ENCODE data around the gene FMNL2. TPM values are rescaled to one million over a fixed set of nuclear protein-coding genes. Genes with fewer than 3 reads are reported as not detected.

Gene FMNL2
- total RNA-seq, 2 experiments from 2014 or later = 0.57 to 0.93 TPM

DNA sequence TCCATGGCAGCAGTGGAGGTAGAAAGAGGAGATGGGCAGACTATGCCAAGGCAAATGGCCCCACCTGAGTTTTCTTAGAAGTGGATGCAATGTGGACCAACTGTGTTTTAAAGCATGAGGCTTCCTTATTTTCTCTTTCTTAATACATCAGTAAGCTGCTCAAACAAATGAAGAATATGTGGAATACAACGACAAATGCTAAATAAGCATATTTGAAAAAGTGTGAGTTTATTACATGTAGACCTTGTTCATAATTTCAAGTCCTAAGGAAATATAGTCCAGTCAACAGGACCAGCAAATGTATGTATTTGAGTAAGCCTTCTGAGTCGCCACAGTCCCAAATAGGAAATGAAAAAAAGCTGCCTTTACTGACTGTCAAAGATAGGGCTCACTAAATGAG lies 204.4 kb downstream of the FMNL2 start:
- ChIA-PET CTCF (no interaction called here), POLR2A (no interaction called here)

DNA sequence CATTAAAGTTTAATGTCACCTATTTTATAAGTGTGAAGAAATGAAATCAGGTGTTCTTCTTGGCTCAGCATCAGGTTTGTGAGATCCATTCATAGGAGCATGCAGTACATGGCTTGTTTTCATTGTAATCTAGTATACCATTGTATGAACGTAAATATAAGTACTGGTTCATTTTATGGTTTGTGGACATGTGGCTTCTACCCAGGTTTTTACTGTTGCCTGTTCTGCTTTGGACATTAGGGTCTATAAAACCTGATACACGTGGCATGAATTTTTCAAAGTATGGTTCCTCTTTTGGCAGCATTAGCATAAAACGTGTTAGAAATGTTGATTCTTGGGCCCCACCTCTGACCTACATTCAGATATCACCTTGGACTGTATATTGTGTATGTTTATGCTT lies 206.7 kb downstream of the FMNL2 start:
- CTCF ChIA-PET = no interaction called here
- POLR2A ChIA-PET = no interaction called here

DNA sequence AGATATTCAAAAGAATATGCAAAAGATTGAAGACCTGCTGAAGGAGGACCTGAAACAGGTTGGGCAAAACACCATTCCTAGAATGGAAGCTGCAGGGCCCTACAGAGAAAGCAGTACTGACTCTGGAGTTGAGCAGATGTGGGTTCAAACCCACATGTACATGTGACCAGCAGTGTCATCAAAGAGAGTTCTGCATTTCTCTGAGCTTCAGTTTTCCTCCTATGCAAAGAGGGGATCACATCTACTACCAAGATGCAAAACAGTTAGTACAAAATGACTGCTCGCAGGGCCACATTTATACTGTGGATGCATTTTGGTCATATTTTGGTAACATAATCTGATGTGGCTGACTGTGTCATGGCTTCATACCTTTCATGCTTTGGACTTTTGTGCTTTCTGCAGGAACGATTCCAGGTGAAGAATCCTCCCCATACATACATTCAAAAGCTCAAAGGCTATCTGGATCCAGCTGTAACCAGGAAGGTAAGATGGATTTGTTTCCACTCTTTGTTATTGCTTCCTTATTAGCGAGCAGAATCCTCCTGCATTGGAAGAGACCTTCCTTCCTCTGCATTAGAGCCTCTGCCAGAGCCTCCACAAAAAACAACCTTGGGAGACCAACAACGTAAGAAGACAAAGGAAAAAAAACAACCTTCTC lies 207.5 kb downstream of the FMNL2 start:
- ChIA-PET POLR2A (no interaction called here), CTCF (no interaction called here)

DNA sequence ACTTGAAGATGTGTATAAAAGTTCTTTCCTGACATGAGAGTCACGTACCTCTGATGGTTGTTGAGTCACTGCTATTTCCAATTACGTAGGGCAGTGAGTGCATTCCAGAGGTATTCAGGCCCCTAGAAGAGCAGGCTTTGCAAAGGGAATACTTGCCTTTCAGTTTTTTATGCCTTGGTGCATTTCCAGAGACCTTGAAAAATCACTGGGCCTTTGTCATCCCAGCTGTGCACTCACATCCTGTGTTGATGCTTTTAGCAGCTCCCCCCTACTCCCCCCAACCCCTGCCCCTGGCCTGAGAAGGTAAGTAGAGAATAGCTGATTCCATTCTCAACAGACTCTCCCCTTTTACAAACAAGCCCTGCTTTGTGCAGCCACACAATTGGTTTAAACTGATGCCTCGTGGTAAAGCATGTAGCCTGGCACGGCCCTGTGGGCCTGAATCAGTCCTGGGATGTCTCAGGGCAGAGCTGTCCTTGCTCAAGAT lies 208.1 kb downstream of the FMNL2 start:
- ChIA-PET CTCF (no interaction called here), POLR2A (no interaction called here)

DNA sequence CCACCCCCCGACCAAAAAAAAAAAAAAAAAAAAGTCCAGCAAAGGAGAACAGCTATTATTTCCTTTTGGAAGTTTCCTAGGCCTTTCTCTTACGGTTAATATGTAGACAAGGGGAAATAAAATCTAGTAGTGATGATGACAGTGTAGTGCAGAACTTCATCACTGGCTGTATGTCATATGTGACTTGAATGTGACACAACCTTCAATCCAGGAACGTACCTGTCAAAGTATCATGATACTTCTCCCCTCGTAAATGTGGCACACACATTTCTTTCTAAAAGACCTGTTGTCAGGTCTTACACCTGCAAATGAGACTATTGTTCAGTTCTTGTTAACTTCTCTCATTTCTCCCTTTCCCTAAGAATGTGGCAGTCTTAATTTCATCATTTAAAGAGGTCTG lies 208.7 kb downstream of the FMNL2 start:
- POLR2A ChIA-PET = no interaction called here
- CTCF ChIA-PET = no interaction called here

DNA sequence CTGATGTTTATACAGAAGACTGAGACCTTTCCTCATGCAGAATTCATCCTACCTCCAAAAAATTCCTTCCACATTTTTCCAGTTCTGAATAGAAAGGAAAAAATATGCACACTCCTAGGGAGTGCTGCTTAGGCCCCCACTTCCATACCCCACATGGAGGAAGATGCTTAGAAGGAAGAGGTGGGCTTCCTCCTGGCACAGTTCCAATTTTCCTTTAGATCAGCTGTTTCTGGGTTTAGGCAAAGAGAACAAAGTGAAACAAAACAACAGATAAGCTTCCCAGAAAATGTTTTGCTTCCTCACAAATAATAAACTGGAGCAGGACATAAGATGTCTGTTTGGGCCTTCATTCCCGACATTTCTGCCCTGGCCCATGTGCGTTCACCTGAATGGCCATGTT lies 209.7 kb downstream of the FMNL2 start:
- ChIA-PET CTCF (no interaction called here), POLR2A (no interaction called here)

DNA sequence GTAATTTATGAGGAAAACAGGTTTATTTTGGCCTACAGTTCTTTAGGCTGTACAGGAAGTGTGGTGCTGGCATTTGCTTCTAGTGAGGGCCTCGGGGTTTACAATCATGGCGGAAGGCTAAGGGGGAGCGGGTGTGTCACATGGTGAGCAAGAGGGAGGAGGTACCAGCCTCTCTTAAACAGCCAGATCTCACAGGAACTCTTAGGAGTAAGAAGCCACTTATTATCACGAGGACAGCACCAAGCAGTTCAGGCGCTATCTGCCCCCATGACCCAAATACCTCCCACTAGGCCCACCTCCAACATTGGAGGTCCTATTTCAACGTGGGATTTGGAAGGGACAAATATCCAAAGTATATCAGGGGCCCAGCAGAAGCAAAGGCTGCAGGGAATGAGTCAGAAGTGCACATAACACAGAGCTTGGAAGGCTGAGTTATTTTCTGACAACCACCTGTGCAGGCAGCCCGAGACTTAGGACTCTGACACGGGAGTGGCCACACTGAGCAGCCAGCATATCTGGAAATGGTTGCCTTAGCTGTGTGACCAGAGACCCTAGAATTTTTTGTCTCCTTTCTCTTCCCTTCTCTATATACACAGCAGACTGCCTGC lies 211.4 kb downstream of the FMNL2 start:
- ChIA-PET POLR2A (no interaction called here), CTCF (no interaction called here)

DNA sequence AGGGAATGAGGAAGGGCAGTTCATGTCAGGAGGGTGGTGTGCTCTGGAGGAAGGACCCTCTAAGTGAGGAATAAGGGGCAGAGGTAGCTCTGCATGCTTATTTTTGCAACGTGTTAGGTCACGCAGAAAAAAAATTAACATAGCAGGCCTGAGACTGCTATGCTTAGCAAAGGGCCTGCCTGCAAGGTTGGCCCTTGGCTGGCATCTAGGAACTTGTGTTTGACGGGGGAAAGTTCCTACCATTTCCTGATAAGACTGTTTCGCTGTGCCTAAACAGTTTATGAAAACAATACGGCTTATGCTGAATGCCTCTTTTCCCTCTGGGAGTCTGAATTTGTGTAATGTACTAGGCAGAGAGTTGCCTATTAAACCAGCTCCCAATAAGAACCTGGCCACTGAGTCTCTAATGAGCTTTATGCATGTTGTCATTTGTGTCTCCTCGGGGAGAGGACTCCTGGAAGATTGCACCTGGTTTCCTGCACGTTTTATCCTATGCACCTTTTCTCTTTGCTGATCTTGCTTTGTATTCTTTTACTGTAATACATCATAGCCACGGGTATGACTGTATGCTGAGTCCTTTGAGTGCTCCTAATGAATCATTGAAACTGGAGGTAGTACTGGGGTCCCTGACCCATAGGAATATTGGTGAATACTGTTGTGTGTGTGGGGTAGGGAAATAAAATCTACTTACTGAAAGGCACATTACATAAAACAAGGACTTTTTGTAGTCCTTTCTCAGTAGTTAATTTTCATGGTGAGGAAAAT lies 213.3 kb downstream of the FMNL2 start:
- CTCF ChIA-PET = no interaction called here
- POLR2A ChIA-PET = no interaction called here

DNA sequence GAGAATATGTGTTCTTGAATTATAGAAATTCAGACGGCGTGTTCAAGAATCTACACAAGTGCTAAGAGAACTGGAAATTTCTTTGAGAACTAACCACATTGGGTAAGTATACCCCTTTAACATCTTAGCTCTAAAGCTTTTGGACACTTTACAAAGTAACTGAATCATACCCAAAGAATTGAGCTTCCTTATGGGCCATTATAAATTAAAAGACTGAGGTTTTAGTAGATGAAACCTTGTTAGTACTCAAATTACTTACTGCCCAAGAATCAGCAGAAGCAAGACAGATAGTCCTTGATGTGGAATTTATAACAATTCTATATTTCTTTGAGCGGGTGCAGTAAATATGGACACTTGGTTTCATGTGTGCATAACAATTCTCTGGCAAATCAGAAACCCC lies 214.0 kb downstream of the FMNL2 start:
- ChIA-PET POLR2A (no interaction called here), CTCF (no interaction called here)

DNA sequence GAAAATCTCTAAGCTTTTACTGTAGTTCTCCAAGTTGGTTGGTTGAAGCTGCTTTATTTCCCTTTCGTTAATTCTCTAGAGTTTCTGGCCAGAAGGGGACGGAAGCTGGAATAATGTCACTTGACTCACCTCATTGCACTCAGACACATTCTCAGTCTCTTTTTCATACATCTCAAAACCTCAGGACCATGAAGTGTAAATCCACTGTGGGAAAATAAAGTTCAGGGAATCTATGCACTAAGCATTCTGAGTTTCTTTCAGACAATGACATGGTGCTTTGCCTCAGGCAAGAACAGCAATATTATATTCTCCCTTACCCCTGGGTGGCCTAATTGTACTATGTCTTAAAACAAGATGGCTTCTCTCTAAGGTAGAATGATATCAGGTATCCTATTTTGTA lies 214.4 kb downstream of the FMNL2 start:
- POLR2A ChIA-PET = no interaction called here
- CTCF ChIA-PET = no interaction called here

DNA sequence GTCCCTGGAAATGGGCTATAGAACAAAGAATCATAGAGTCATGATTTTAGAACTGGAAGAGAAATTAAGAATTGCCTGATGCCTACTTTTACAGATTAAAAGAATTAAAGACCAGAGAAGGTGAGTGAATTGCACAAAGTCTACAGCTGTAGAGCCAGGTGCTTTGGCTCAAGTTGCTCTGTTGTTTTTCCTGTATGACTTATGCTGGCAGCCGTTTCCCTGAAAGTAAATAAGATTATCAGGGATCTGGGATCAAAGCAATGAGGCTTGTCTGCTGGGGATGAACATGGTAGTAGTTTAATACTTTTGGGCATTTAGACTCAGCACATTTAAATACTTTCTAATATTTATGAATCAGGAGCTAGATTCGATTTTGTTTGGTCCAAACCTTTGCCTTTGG lies 215.4 kb downstream of the FMNL2 start:
- ChIA-PET CTCF (no interaction called here), POLR2A (no interaction called here)

DNA sequence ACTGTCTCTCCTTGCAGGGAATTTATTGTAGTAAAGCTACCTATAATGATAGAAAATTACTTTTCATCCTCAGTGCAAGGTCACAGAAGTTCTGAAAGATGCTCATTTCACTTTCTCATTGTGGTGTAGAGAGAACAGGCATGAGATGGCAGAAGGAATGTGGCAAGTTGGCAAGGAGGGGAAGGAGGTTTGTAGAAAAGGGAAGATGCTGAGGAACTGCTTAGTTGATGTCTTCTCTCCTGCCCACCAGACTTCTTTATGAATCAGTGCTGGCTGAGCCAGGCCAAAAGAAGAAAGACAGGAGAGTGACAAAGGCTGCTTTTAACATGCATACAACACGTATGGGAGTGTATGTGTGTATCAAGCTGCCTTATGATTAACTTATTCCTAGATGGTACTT lies 217.9 kb downstream of the FMNL2 start:
- CTCF ChIA-PET = no interaction called here
- POLR2A ChIA-PET = no interaction called here

DNA sequence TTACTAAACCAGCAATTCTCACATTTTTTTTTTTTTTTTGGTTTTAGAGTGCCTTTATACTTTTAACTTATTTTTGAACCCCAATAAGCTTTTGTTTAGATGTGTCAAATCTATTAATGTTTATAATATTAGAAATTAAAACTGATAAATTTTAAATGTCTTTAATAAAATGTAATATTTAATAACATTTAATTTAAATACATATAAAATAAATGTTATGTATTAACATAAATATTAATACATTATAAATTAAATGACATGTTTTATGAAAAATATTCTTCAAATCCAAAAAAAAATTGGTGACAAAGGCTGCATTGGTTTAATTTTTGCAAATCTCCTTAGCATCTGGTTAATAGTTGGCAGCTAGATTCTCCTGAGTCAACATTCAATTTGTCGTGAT lies 218.5 kb downstream of the FMNL2 start:
- ChIA-PET POLR2A (no interaction called here), CTCF (no interaction called here)

DNA sequence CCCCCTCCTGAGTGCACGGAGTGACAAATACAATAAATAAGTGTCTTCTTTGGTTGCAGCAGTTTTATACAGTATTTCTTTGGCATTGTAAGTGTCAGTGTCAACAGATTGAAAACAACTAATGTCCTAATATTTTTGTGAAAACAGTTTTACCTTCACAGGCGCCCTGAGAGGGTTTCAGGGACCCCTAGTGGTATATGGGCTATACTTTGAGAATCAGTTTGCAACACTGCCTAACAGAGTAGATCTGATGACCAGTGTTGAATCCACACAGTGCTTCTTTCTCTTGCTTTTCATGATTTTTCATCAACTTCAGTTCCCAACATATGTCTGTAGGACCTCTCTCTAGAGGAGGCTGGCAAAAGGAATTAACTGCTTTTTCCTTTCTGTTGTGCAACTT lies 220.1 kb downstream of the FMNL2 start:
- CTCF ChIA-PET = no interaction called here
- POLR2A ChIA-PET = no interaction called here

DNA sequence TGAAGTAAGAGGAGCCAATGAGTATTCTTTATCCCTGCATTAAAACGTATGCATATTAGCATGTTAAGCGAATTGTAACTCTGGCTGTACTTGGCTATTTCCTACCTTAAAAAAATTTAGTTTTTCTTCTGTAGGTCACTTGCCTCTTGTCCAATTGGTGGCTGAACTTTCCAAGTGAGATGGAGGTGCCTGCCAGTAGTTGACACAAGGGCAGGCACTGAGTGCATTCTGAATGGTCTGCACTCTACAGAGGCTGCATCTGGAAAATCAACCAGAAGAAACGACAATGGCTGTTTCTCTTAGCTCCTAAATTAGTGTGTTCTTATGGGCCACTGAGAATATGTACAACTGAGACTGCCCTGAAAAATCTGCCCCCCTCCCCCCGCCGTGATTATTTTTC lies 221.5 kb downstream of the FMNL2 start:
- CTCF ChIA-PET = interaction anchor here (1.0 kb wide), 1 partner anchor 12 kb away, joined by 3 read pairs; no protein-coding TSS in a partner anchor
- POLR2A ChIA-PET = no interaction called here

DNA sequence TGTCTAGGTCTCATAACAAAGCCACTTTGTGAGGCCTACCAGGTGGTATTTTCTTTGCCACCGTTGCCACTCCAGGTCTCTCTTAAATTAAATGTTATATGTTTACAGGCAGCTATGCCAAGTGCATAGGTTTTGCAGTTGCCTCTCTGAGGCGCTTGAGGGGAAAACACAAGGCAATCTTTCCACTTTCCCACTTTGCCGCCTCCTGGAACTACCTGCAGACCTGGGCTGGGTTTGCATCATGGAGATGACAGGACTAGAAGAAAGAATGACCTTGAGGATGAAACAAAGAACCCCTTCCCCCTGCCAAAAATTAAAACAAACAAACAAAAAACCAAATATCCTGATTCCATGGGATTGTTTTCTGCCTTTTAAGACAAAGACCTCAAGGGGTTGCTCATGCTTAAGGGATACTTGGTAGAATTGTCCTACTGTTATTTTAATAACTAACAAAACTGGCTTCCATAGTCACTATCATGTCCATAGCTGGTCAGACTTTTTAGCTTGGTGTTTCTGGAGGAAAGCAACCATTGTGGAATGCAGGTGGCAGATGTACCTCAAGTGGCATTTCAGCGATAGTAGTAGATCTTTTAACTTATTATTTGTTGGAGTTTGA lies 222.4 kb downstream of the FMNL2 start:
- CTCF ChIA-PET = interaction anchor here (1.0 kb wide), 1 partner anchor 78 kb away, joined by 3 read pairs; no protein-coding TSS in a partner anchor
- POLR2A ChIA-PET = no interaction called here

DNA sequence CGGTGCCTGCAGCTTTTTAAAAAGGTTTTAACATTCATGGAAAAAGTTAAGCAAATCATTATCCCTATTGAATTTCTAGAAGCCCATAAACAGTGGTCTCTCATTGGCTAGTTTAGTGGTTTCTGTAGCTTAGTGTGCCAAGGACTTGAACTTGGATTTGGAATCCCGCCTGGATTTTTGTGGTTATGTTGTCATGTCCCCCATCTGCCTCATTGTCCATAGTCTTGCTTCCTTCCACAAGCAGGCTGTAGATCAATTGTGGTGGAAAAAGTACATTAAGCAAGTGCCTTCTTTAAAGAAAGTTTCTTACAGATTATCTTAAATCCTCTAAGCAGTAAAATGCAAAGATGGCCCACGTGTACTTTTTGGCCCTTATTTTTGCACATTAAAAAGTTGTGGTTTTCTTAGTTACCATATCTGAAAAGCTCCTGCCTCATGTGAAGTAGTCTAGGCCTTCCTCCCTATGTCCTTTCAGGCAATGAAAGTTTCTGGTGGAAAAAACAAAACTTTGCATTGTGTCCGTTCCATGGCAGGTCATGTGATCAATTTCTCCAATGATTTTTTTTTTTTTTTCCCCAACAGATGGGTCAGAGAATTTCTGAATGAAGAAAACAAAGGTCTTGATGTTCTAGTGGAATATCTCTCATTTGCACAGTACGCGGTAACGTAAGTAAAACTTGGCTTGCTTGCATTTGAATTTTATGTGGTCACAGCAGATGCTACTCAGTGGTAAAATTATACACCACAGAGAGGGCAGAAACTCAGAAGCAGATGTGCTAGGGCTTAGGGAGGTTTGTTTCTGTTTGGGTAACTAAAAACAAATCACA lies 223.4 kb downstream of the FMNL2 start:
- ChIA-PET CTCF (interaction anchor here (1.0 kb wide), 1 partner anchor 77 kb away, joined by 3 read pairs; no protein-coding TSS in a partner anchor), POLR2A (no interaction called here)

DNA sequence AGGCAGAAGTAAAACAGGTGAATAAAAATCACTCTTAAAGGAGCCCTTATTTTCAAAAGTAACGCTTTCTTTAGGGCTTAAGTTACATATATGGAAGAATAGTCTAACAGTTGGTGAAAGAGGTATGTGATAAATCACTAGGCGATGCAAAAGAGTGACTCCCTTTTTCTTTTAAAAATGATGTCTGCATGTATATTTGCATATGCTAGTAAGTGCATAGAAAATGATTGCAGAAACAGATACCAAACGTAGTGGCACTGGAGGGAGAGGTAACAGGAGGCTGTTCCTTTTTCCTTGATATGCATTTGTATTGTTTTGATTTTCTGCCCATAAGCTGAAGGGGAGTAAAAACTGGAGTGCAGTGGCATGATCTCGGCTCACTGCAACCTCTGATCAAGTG lies 224.0 kb downstream of the FMNL2 start:
- CTCF ChIA-PET = no interaction called here

DNA sequence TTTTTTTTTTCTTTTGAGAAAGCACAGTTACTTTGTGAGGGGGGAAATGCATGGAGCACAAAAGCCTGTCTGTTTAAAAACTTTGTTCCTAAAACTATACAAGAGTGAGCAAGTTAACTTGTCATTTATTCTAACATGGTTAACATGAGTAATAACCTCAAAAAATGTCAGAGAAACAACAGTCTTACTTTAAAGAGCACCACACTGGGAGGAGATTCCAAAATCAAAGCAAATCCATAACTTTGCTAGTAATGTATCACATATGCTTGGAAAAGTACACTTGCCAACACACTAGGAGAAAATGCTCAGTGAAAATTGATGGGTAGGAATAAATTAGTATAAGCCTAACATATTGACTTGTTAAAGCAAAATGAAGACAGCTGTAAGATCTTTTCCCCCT lies 225.2 kb downstream of the FMNL2 start:
- ChIA-PET POLR2A (no interaction called here), CTCF (no interaction called here)

More for the DNA sequence above, 224.0 kb downstream of the FMNL2 start:
- POLR2A ChIA-PET = no interaction called here
